Mesenchymal stem cell (in vitro differentiated cells and primary cell): ENCODE results near the gene PHRF1.

ENCODE experiments used
- DNase-seq: peaks from one replicate; pipeline ENCODE4 v3.0.0-alpha.2; 2013
- H2AFZ ChIP-seq: one replicate; pipeline ENCODE4 v1.6.1; 2013; ENCODE audit warnings: low read depth, mild to moderate bottlenecking, control low read depth, inconsistent platforms, low read length, moderate library complexity
- H2AK5ac ChIP-seq: 2 replicates; pipeline ENCODE4 v1.6.1; 2013; ENCODE audit warnings: low read length, moderate library complexity, mild to moderate bottlenecking, inconsistent platforms; ENCODE audit not compliant: severe bottlenecking
- H2BK120ac ChIP-seq: one replicate; pipeline ENCODE4 v1.6.1; 2013; ENCODE audit warnings: low read depth, mild to moderate bottlenecking, inconsistent platforms, low read length, moderate library complexity
- H2BK12ac ChIP-seq, 2 experiments: one replicate each; pipeline ENCODE4 v1.6.1; 2013; ENCODE audit warnings: inconsistent platforms in 2 of 2, low read length in 2 of 2, mild to moderate bottlenecking in 2 of 2, moderate library complexity in 2 of 2, control low read depth in 1 of 2
- H2BK15ac ChIP-seq: one replicate; pipeline ENCODE4 v1.6.1; 2013; ENCODE audit warnings: mild to moderate bottlenecking, low read depth, inconsistent platforms; ENCODE audit not compliant: poor library complexity, severe bottlenecking
- H2BK5ac ChIP-seq: 2 replicates; pipeline ENCODE4 v1.6.1; 2013; ENCODE audit warnings: low read depth, mild to moderate bottlenecking, low read length, control low read depth, inconsistent platforms; ENCODE audit not compliant: poor library complexity, severe bottlenecking
- H3K14ac ChIP-seq, 2 experiments: one replicate each; pipeline ENCODE4 v1.6.1; 2013; ENCODE audit warnings: inconsistent platforms in 2 of 2, low read length in 2 of 2, control low read depth in 1 of 2, mild to moderate bottlenecking in 1 of 2, moderate library complexity in 1 of 2
- H3K18ac ChIP-seq, 2 experiments: one replicate each; pipeline ENCODE4 v1.6.1; 2013; ENCODE audit warnings: inconsistent platforms in 2 of 2, low read length in 2 of 2, control low read depth in 1 of 2, low read depth in 1 of 2, mild to moderate bottlenecking in 1 of 2
- H3K23ac ChIP-seq, 2 experiments: one replicate each; pipeline ENCODE4 v1.6.1; 2013; ENCODE audit warnings: inconsistent platforms in 2 of 2, low read length in 2 of 2, mild to moderate bottlenecking in 2 of 2, moderate library complexity in 2 of 2, control low read depth in 1 of 2
- H3K27ac ChIP-seq: 2 replicates; pipeline ENCODE4 v1.5.1; 2013; ENCODE audit warnings: mild to moderate bottlenecking, moderate library complexity, low read length, control low read depth, inconsistent platforms; ENCODE audit not compliant: poor library complexity, severe bottlenecking
- H3K27me3 ChIP-seq, 2 experiments: 2 replicates each; pipeline versions ENCODE4 v1.6.1 to v1.7.0; 2013; ENCODE audit warnings: low read length in 2 of 2, mild to moderate bottlenecking in 2 of 2, moderate library complexity in 2 of 2, control low read depth in 1 of 2, inconsistent platforms in 1 of 2; ENCODE audit not compliant: control insufficient read depth in 1 of 2, insufficient read depth in 1 of 2
- H3K36me3 ChIP-seq, 2 experiments: 2 replicates each; pipeline versions ENCODE4 v1.6.1 to v1.7.0; 2013; ENCODE audit warnings: low read length in 2 of 2, control low read depth in 1 of 2, inconsistent platforms in 1 of 2, low read depth in 1 of 2, mild to moderate bottlenecking in 1 of 2; ENCODE audit not compliant: insufficient read depth in 2 of 2, control insufficient read depth in 1 of 2
- H3K4ac ChIP-seq, 2 experiments: one replicate each; pipeline ENCODE4 v1.6.1; 2013; ENCODE audit warnings: inconsistent platforms in 2 of 2, low read length in 2 of 2, mild to moderate bottlenecking in 2 of 2, moderate library complexity in 2 of 2, control low read depth in 1 of 2, low read depth in 1 of 2
- H3K4me1 ChIP-seq: 2 replicates; pipeline ENCODE4 v1.6.1; 2013; ENCODE audit warnings: low read depth, low read length, control low read depth; ENCODE audit not compliant: control insufficient read depth, insufficient read depth
- H3K4me2 ChIP-seq: 2 replicates; pipeline ENCODE4 v1.6.1; 2013; ENCODE audit warnings: low read length, mild to moderate bottlenecking, inconsistent platforms; ENCODE audit not compliant: poor library complexity, severe bottlenecking
- H3K4me3 ChIP-seq, 2 experiments: 2 replicates each; pipeline versions ENCODE4 v1.5.1 to v1.7.0; 2013; ENCODE audit warnings: low read length in 2 of 2, mild to moderate bottlenecking in 2 of 2, control low read depth in 1 of 2, low read depth in 1 of 2; ENCODE audit not compliant: insufficient read depth in 1 of 2
- H3K79me1 ChIP-seq: replicated peaks from 2 replicates; pipeline ENCODE4 v1.6.1; 2013; ENCODE audit warnings: mild to moderate bottlenecking, control low read depth, low read length, inconsistent platforms; ENCODE audit not compliant: poor library complexity, severe bottlenecking
- H3K9ac ChIP-seq: 2 replicates; pipeline ENCODE4 v1.7.0; 2013; ENCODE audit warnings: mild to moderate bottlenecking, low read length, moderate library complexity
- H3K9me3 ChIP-seq: 2 replicates; pipeline ENCODE4 v1.7.0; 2013; ENCODE audit warnings: mild to moderate bottlenecking, low read length; ENCODE audit not compliant: control insufficient read depth
- H4K8ac ChIP-seq: one replicate; pipeline ENCODE4 v1.6.1; 2013; ENCODE audit warnings: inconsistent platforms, mild to moderate bottlenecking, low read length, moderate library complexity
- H4K91ac ChIP-seq: one replicate; pipeline ENCODE4 v1.6.1; 2013; ENCODE audit warnings: mild to moderate bottlenecking, low read length, inconsistent platforms
- WGBS: methylation state at CpG from one replicate; pipeline ENCODE4 v1.1.7; 2013; ENCODE audit warnings: mixed read lengths; 5-methylcytosine and 5-hydroxymethylcytosine counted together

PHRF1 gene

DNA sequence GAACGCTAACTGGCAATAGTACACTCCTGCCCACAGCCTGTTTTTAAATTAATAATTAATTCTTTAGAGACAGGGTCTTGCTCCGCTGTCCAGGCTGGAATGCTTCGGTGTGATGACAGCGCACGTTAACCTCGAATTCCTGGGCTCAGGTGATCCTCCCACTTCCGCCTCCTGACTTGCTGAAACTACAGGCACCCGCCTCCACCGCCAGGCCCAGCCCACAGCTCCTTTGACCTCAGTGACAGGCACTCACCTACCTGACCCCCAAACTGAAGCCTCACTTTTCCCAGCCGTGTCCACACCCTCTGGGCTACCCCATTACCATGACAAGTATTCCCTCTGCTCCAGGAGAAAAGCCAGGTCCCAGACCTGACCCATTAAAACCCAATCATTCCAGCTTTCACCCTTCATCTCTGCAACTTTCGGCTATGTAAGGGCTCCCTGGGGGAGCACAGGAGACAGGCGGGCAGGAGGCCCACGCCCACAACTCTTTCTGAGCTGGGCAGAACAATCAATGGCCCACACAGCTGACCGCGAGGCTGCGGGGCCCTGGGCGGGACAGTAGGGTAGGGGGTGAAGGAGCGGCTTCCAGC is 16.5 kb upstream of the PHRF1 start:
- DNase-seq: no peak
- no peak overlapping the region for H3K4ac ChIP-seq
- no peak overlapping the region for H3K27ac ChIP-seq
- peaks cover 45% of the 10 kb centered on the region for H3K4me1 ChIP-seq
- no peaks in the 10 kb centered on the region for H3K9me3 ChIP-seq
- no peak overlapping the region for H4K91ac ChIP-seq
- WGBS: 73% methylated on average over 18 of the region's 18 CpGs
- peak overlapping the region; percentile 88 for H2AFZ ChIP-seq
- peak overlapping the region in 1 of 2 experiments; percentile 18 for H3K14ac ChIP-seq
- peak overlapping the region in 1 of 2 experiments; percentile 86 for H3K23ac ChIP-seq
- H2BK12ac ChIP-seq: no peak overlapping the region
- H3K4me3 ChIP-seq: peak overlapping the region in 1 of 2 experiments; percentile 70
- peak overlapping the region; percentile 50 for H2AK5ac ChIP-seq
- H2BK5ac ChIP-seq: no peak overlapping the region
- H3K9ac ChIP-seq: no peak overlapping the region
- H3K4me2 ChIP-seq: peak overlapping the region; percentile 96
- H3K36me3 ChIP-seq: peaks cover 0 to 28% of the 10 kb centered on the region in 2 experiments
- H3K18ac ChIP-seq: peak overlapping the region in 1 of 2 experiments; percentile 83
- H4K8ac ChIP-seq: no peak overlapping the region
- H2BK120ac ChIP-seq: peak overlapping the region; percentile 39
- H2BK15ac ChIP-seq: no peak overlapping the region
- H3K27me3 ChIP-seq: peaks cover 12 to 73% of the 10 kb centered on the region in 2 experiments
- H3K79me1 ChIP-seq: peaks cover 18% of the 10 kb centered on the region

DNA sequence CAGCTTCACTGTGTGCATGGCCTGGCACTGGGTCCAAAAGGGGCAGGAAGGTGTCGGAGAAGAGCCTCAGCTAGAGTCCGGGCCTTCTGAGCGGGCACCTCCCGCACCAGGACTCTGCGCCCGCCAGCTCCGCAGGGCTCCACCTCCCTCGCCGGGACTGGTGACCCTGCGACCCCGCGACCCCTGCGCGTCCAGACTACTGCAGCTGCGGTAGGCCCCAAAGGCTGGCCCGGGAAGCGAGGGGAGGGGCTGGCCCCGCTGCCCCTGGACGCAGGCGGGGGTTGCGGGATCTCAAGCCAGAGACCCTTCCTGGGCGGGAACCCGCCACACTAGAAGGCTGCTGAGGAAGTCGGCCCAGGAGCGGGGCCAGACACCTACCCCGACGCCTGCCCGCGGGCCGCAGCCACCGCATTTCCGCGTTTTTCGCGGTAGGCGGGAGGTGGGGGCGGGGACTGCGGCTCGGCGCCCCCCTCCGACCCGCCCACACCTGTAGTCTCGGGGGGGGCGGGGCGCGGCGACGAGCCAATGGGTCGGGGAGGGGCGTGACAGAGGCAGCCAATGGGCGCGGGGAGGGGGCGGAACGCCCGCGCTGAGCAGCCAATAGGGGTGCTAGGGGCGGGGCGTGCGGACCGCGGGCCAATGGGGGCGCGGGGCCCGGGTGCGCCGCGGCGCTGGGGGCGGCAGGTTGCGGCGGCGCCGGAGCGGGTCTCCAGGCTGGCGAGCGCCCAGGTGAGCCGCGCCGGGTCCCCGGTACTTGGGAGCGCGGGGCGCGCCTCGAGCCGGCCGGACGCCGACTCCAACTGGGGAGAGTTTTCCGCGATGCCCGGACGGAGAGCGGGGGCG is 15.7 kb upstream of the PHRF1 start, which contains the start of the genes LMNTD2 and RASSF7:
Gene LMNTD2, minus strand, starts transcription at position 434 of the 843 bp plus-strand sequence. Its CDS starts 22 bp downstream, at position 412.
Gene RASSF7, plus strand, starts transcription at position 666 of the 843 bp plus-strand sequence. CDS start 799 bp downstream, outside the sequence.
- Histone ChIP-seq H2BK120ac (peak within 1 kb of the TSS; percentile 39), H3K9me3 (no peaks in the 10 kb centered on the region), H3K23ac (peak within 1 kb of the TSS in 1 of 2 experiments; percentile 86), H4K91ac (no peak within 1 kb of the TSS), H2BK15ac (peak within 1 kb of the TSS; percentile 33), H2BK5ac (peak within 1 kb of the TSS; percentile 92), H3K14ac (peak within 1 kb of the TSS in 1 of 2 experiments; percentile 66), H3K18ac (peak within 1 kb of the TSS; percentile 68 to 83), H3K9ac (no peak within 1 kb of the TSS), H2BK12ac (no peak within 1 kb of the TSS), H2AFZ (peak within 1 kb of the TSS; percentile 88), H3K27ac (peak within 1 kb of the TSS; percentile 27), H3K4me2 (peak within 1 kb of the TSS; percentile 96), H3K4me3 (peak within 1 kb of the TSS; percentile 71 to 87), H2AK5ac (peak within 1 kb of the TSS; percentile 85), H3K4me1 (peaks cover 41% of the 10 kb centered on the region), H3K4ac (peak within 1 kb of the TSS in 1 of 2 experiments; percentile 40), H3K27me3 (peaks cover 12 to 69% of the 10 kb centered on the region in 2 experiments), H3K36me3 (peaks cover 0 to 30% of the 10 kb centered on the region in 2 experiments), H3K79me1 (peaks cover 20% of the 10 kb centered on the region), H4K8ac (peak within 1 kb of the TSS; percentile 73)
- 2% methylated on average over 76 of the region's 95 CpGs for WGBS
- DNase-seq: peak; percentile 82

DNA sequence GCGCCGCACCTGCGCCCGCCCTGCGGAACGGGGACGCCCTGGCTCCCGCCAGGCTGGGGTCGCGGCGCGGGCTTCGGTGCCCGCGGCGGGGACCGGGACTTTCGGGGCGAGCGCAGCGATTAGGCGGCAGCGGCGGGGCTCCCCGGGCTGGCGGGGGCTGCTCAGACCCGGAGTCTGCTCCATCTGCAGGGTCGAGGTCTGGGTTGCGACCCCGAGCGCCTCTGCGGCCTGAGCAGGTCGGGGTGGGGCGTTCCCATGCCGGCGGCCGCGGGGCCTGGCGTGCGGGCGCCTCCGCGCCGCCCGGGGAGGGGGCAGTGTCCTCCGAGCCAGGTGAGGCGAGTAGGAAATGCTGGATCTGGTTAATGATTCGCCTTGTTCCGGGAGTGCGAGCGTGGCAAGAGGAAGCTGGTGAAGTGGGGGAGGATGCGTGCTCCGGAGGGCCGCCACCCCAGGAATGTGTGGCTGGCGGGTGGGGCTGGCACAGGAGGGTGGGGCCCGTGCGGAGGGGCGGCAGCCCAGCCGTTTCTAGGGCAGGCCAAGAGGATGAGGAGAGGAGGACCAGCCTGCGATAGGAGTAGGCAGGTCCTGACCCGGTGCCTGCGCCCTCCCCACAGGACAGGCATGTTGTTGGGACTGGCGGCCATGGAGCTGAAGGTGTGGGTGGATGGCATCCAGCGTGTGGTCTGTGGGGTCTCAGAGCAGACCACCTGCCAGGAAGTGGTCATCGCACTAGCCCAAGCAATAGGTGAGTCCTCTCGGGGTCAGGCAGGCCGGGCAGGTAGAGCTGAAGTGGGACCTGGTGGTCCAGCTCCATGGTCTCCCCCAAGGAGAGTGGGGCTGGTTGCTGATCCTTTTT is 14.9 kb upstream of the PHRF1 start:
- H4K91ac ChIP-seq: no peak overlapping the region
- WGBS: 11% methylated on average over 55 of the region's 67 CpGs
- peak overlapping the region; percentile 71 to 87 for H3K4me3 ChIP-seq

More for the DNA sequence above, 14.9 kb upstream of the PHRF1 start:
- Histone ChIP-seq H2BK15ac (no peak overlapping the region), H3K36me3 (peaks cover 0 to 35% of the 10 kb centered on the region in 2 experiments), H3K9me3 (no peaks in the 10 kb centered on the region), H3K79me1 (peaks cover 20% of the 10 kb centered on the region), H3K4me1 (peaks cover 42% of the 10 kb centered on the region), H3K18ac (no peak overlapping the region), H3K23ac (no peak overlapping the region), H3K4me2 (peak overlapping the region; percentile 70), H2BK5ac (peak overlapping the region; percentile 92), H3K27ac (peak overlapping the region; percentile 27), H2AK5ac (peak overlapping the region; percentile 85), H2BK12ac (no peak overlapping the region), H3K14ac (peak overlapping the region in 1 of 2 experiments; percentile 66), H3K9ac (no peak overlapping the region), H2BK120ac (peak overlapping the region; percentile 36), H4K8ac (no peak overlapping the region), H3K27me3 (peaks cover 8 to 64% of the 10 kb centered on the region in 2 experiments), H2AFZ (peak overlapping the region; percentile 72), H3K4ac (no peak overlapping the region)
- no peak for DNase-seq
